NT2/D1 (cell line): ENCODE results near the gene SRM.
"Not testable (repeated sequence)": the region's sequence is repeated elsewhere in the genome, so short reads cannot be mapped to it uniquely, and the experiment has no call there.

Source experiments
- DNase-seq: peaks from one replicate; pipeline ENCODE4 v3.0.0-alpha.2; 2011; ENCODE audit warnings: low read depth, low spot score
- H3K27me3 ChIP-seq: 2 replicates; pipeline ENCODE4 v1.6.0; 2011; ENCODE audit warnings: mild to moderate bottlenecking; ENCODE audit not compliant: insufficient read length, insufficient read depth
- H3K36me3 ChIP-seq: 2 replicates; pipeline ENCODE4 v1.6.1; 2011; ENCODE audit warnings: mild to moderate bottlenecking, low read length, mixed read lengths; ENCODE audit not compliant: insufficient read depth, insufficient read length
- H3K4me1 ChIP-seq: 2 replicates; pipeline ENCODE4 v1.5.1; 2011; ENCODE audit not compliant: insufficient read depth, insufficient read length
- H3K4me3 ChIP-seq: 2 replicates; pipeline ENCODE4 v1.5.1; 2011; ENCODE audit warnings: low read depth; ENCODE audit not compliant: insufficient read length
- H3K9ac ChIP-seq: 2 replicates; pipeline ENCODE4 v1.6.0; 2011; ENCODE audit warnings: low read depth; ENCODE audit not compliant: insufficient read length
- H3K9me3 ChIP-seq: 2 replicates; pipeline ENCODE4 v1.5.1; 2011; ENCODE audit warnings: mild to moderate bottlenecking, low read length; ENCODE audit not compliant: insufficient read depth
- SUZ12 ChIP-seq: IDR thresholded peaks from 2 replicates; pipeline ENCODE4 v1.6.1; 2011; ENCODE audit not compliant: insufficient read length, insufficient read depth; ENCODE audit errors: extremely low read depth
- YY1 ChIP-seq: IDR thresholded peaks from 2 replicates; pipeline ENCODE4 v1.6.1; 2011; ENCODE audit not compliant: insufficient read length, insufficient read depth
- ZNF274 ChIP-seq: IDR thresholded peaks from 2 replicates; pipeline ENCODE4 v1.6.1; 2011; ENCODE audit warnings: mild to moderate bottlenecking, low read depth, low read length

The SRM gene

DNA sequence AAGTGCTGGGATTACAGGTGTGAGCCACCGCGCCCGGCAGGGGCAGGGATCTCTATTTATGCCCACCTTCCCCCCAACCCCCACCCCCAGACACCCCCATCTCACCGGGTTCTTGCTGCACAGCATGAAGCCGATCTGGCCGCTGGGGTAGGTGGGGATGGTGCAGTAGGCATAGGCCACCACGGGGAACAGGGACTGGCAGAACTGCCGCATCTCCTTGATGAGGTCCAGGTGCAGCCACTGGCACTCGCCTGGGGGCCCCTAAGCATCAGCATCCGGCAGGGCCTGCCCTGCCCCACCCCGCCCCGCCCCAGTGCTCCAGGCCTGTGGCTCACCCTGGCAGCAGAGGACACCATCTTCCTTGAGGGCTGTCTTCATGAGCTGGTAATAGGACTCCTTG lies 4.1 kb downstream of the SRM start:
- Histone ChIP-seq H3K36me3 (peaks cover 47% of the 10 kb centered on the region), H3K4me3 (no peak overlapping the region), H3K9ac (no peak overlapping the region), H3K27me3 (no peaks in the 10 kb centered on the region), H3K9me3 (no peaks in the 10 kb centered on the region), H3K4me1 (peaks cover 3% of the 10 kb centered on the region)
- TF ChIP-seq YY1 = no peak
- TF ChIP-seq ZNF274 = no peak
- TF ChIP-seq SUZ12 = no peak
- DNase-seq = no peak

DNA sequence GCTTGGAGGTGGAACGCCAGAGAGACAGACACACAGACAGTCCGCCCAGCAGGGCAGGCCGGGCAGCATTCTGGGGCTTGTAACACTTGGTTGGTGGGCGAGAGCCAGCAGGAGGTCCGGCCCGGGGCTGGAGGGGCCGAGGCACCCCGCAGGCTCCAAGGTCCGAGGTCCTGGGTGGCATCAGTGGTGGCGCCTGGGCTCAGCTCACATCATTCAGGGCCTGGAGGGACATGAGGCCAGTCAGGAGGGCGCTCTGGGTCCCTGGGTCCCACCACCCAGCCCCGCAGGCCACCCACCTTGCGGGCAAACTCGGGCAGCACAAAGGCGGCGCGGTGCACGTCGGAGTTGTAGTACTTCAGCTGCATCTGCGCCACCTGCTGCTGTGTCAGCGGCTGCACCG lies 5.2 kb downstream of the SRM start:
- Histone ChIP-seq H3K27me3 (no peaks in the 10 kb centered on the region), H3K9me3 (no peaks in the 10 kb centered on the region), H3K36me3 (peaks cover 47% of the 10 kb centered on the region), H3K9ac (no peak overlapping the region), H3K4me1 (peaks cover 3% of the 10 kb centered on the region), H3K4me3 (no peak overlapping the region)
- DNase-seq = no peak
- no peak for TF ChIP-seq ZNF274
- TF ChIP-seq YY1 = no peak
- TF ChIP-seq SUZ12 = no peak

DNA sequence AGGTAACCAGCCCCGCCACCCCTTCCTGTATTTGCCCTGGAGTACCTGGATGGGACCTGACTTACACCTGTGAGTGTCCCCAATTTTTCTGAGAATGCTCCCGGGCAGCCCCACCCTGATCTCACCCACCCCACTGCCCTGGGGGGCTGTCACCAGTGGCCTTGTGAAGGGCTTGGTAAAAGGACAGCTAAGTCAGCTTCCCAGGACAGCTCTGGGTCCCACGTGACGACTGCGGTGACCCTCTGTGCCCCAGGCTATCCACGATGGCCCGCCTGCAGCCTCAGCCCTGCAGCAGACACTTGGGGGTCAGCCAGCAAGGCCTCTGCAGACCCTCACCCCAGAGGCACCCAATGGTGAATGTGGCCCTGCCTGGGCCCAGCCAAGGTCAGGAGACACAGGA lies 5.6 kb downstream of the SRM start:
- Histone ChIP-seq H3K9ac (no peak overlapping the region), H3K9me3 (no peaks in the 10 kb centered on the region), H3K4me1 (peaks cover 3% of the 10 kb centered on the region), H3K36me3 (peaks cover 47% of the 10 kb centered on the region), H3K4me3 (no peak overlapping the region), H3K27me3 (no peaks in the 10 kb centered on the region)
- TF ChIP-seq SUZ12 (no peak), ZNF274 (no peak), YY1 (no peak)
- DNase-seq = no peak

DNA sequence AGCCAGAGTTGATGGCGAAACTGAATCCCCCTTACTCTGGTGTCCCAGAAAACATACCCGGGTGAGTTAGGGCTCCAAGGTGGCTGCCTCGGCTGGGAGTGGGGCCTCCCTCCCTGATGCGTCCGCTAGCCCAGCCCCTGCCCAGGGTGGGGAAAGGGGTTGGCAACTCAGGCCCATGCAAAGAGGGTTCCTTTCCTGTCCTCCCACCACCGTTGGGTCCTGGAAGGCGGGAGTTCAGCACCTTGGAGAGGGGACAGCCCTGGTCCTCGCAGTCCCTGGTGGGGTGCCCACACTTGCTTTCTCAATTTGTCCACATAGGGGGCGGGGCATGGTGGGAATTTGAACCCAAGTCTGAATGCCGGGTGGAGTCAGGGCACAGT lies 6.1 kb downstream of the SRM start:
- no peaks in the 10 kb centered on the region for H3K27me3 ChIP-seq
- H3K9me3 ChIP-seq = no peaks in the 10 kb centered on the region
- no peak overlapping the region for H3K9ac ChIP-seq
- TF ChIP-seq SUZ12 (no peak), YY1 (no peak), ZNF274 (no peak)
- no peak for DNase-seq
- H3K36me3 ChIP-seq = peaks cover 45% of the 10 kb centered on the region
- H3K4me1 ChIP-seq = peaks cover 3% of the 10 kb centered on the region
- H3K4me3 ChIP-seq = no peak overlapping the region

DNA sequence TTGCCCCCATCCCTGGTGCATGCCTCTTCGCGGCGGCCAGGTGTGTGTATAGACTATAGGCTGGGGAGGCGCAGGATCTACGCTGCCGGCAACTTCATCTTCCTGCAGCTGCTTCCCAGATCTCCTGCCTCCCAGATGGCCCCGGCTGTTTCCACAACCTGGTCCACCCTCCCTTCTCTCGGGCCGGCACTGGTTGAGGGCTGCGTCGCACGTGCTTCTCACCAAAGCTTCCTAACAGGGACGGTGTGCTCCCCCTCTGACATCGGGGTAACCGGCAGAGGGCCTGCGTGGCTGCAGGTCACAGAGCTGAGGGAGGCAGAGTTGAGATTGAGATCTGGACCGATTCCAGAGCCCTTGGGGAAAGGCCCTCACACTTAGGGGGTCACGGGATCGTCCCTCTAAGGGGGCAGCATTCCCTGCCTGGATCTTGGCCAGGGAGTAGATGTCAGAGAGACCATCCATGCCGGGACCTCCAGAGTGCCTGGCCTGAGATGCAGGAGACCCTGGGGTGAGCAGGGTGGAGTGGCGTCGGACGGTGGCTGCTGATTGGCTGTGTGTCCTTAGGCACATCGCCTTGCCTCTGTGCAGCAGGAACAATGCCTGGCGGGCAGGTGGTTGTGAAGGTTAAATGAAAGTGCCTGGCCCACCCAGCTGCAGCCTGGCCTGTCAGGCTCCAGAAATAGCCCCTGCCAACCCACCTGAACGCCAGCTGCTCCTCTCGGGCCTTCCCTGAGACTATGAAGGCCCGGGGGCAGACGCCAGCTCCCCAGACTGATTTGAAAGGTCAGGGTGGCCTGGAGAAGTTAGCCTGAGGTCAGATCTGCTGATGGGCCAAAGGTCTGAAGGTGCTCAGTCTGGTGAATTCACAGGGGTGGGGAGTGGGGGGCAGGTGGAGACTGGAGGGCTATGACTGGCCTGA lies 6.7 kb downstream of the SRM start:
- TF ChIP-seq SUZ12 (no peak), YY1 (no peak), ZNF274 (no peak)
- Histone ChIP-seq H3K9me3 (no peaks in the 10 kb centered on the region), H3K4me3 (no peak overlapping the region), H3K36me3 (peaks cover 40% of the 10 kb centered on the region), H3K27me3 (no peaks in the 10 kb centered on the region), H3K4me1 (peaks cover 3% of the 10 kb centered on the region), H3K9ac (no peak overlapping the region)
- DNase-seq = no peak

DNA sequence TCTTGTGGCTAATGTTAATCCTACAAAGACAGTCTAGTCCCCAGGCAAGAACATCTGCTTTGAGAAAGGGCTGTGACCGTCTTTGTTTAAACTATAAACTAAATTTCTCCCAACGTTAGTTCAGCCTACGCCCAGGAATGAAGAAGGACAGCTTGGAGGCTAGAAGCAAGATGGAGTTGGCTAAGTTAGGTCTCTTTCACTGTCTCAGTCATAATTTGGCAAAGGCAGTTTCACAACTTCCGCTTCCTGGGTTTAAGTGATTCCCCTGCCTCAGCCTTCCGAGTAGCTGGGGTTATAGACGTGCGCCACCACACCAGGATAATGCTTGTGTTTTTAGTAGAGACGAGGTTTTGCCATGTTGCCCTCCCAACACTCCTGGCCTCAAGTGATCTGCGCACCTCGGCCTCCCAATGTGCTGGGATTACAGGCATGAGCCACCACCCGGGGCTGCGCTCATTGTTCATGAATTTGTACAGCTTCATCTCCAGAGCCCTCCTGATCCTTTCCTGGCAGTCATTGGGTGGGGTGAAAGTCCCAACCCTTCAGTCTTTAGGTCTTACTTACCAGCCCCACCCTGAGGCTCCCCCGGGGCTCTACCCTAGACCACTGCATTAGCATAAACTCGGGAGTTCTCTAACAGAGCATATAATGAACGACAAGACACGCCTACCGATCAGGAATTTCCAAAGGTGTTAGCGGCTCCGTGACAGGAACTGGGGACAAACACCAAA lies 7.9 kb downstream of the SRM start:
- DNase-seq = no peak

DNA sequence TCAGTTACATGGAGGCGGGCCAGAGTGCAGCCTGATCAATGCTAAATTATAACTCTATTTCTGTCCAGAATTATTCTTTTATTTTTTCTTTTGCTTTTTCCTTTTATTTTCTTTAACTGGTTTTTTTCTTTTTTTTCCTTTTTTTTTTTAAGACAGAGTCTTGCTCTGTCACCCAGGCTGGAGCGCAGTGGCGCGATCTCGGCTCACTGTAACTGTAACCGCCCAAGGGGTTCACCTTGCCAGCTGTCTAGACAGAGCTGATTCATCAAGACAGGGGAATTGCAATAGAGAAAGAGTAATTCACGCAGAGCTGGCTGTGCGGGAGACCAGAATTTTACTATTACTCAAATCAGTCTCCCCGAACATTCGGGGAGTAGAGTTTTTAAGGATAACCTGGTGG lies 8.7 kb downstream of the SRM start:
- H3K4me1 ChIP-seq, H3K9me3 ChIP-seq, DNase-seq, H3K4me3 ChIP-seq, H3K9ac ChIP-seq, H3K27me3 ChIP-seq: not testable (repeated sequence)
- peaks cover 20% of the 10 kb centered on the region for H3K36me3 ChIP-seq

More for the DNA sequence above, 7.9 kb downstream of the SRM start:
- H3K27me3 ChIP-seq = no peaks in the 10 kb centered on the region
- H3K4me3 ChIP-seq = no peak overlapping the region
- H3K36me3 ChIP-seq = peaks cover 29% of the 10 kb centered on the region
- H3K9ac ChIP-seq = no peak overlapping the region
- H3K9me3 ChIP-seq = no peaks in the 10 kb centered on the region
- H3K4me1 ChIP-seq = peaks cover 3% of the 10 kb centered on the region
- TF ChIP-seq ZNF274 (no peak), SUZ12 (no peak), YY1 (no peak)
